ENCODE data around the gene MSI2.

Gene MSI2

GRCh38 chr17:57342963-57343589 lies 86.8 kb downstream of the MSI2 start:
- H3K9me2 ChIP-seq (replicated peaks; ENCODE audit: insufficient read depth, low read length): no peaks in the 10 kb centered on the region
- peaks cover 65% of the 10 kb centered on the region for H3K79me2 ChIP-seq (ENCODE audit: insufficient read depth, low read length)
- H3K9ac ChIP-seq (ENCODE audit: low read length): no peak overlapping the region
- H3K27me3 ChIP-seq (ENCODE audit: low read length): no peaks in the 10 kb centered on the region
- H3K36me3 ChIP-seq (ENCODE audit: low read length): no peaks in the 10 kb centered on the region; the same call in 1 of the 2 replicates
- H3F3A ChIP-seq (ENCODE audit: insufficient read depth): peaks cover under 1% of the 10 kb centered on the region; the same call in 1 of the 2 replicates
- TF ChIP-seq EZH2phosphoT487 (conservative IDR thresholded peaks at IDR 0.05; ENCODE audit: low read length): no peak
- TF ChIP-seq, protein P1, sequence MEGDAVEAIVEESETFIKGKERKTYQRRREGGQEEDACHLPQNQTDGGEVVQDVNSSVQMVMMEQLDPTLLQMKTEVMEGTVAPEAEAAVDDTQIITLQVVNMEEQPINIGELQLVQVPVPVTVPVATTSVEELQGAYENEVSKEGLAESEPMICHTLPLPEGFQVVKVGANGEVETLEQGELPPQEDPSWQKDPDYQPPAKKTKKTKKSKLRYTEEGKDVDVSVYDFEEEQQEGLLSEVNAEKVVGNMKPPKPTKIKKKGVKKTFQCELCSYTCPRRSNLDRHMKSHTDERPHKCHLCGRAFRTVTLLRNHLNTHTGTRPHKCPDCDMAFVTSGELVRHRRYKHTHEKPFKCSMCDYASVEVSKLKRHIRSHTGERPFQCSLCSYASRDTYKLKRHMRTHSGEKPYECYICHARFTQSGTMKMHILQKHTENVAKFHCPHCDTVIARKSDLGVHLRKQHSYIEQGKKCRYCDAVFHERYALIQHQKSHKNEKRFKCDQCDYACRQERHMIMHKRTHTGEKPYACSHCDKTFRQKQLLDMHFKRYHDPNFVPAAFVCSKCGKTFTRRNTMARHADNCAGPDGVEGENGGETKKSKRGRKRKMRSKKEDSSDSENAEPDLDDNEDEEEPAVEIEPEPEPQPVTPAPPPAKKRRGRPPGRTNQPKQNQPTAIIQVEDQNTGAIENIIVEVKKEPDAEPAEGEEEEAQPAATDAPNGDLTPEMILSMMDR (IDR thresholded peaks at IDR 0.05; ENCODE audit: insufficient read depth, low read length, poor library complexity, severe bottlenecking): no peak
- H3K4me3 ChIP-seq (ENCODE audit: insufficient read depth, low read length, poor library complexity, severe bottlenecking): no peak overlapping the region
- H3K9me3 ChIP-seq (ENCODE audit: insufficient read depth, low read length): no peaks in the 10 kb centered on the region
- H4K20me1 ChIP-seq (ENCODE audit: low read depth, low read length): no peaks in the 10 kb centered on the region
- no peak overlapping the region for H2AFZ ChIP-seq (ENCODE audit: low read depth, low read length, severe bottlenecking)
- H3K27ac ChIP-seq (ENCODE audit: low read depth, low read length): no peak overlapping the region
- no peak overlapping the region for H3K4me2 ChIP-seq (ENCODE audit: low read depth, low read length, poor library complexity, severe bottlenecking)

- Histone ChIP-seq H4K20me1 (ENCODE audit: low read depth, low read length) (no peaks in the 10 kb centered on the region), H3K9me2 (replicated peaks; ENCODE audit: insufficient read depth, low read length) (no peaks in the 10 kb centered on the region), H3K79me2 (ENCODE audit: insufficient read depth, low read length) (peaks cover 61% of the 10 kb centered on the region), H3K27me3 (ENCODE audit: low read length) (no peaks in the 10 kb centered on the region), H3K27ac (ENCODE audit: low read depth, low read length) (no peak overlapping the region), H3K9me3 (ENCODE audit: insufficient read depth, low read length) (no peaks in the 10 kb centered on the region), H3K9ac (ENCODE audit: low read length) (no peak overlapping the region), H2AFZ (ENCODE audit: low read depth, low read length, severe bottlenecking) (no peak overlapping the region), H3K4me2 (ENCODE audit: low read depth, low read length, poor library complexity, severe bottlenecking) (no peak overlapping the region), H3K36me3 (ENCODE audit: low read length) (no peaks in the 10 kb centered on the region; the same call in 1 of the 2 replicates), H3K4me3 (ENCODE audit: insufficient read depth, low read length, poor library complexity, severe bottlenecking) (no peak overlapping the region), H3F3A (ENCODE audit: insufficient read depth) (no peaks in the 10 kb centered on the region)
- TF ChIP-seq, protein P1 (IDR thresholded peaks at IDR 0.05; ENCODE audit: insufficient read depth, low read length, poor library complexity, severe bottlenecking): no peak
- TF ChIP-seq EZH2phosphoT487 (conservative IDR thresholded peaks at IDR 0.05; ENCODE audit: low read length): no peak
These were observed 87.4 kb downstream of the MSI2 start for GRCh38 chr17:57343717-57344116.

GRCh38 chr17:57344261-57344660 lies 87.9 kb downstream of the MSI2 start:
- no peaks in the 10 kb centered on the region for H4K20me1 ChIP-seq (ENCODE audit: low read depth, low read length)
- no peaks in the 10 kb centered on the region for H3K27me3 ChIP-seq (ENCODE audit: low read length)
- no peaks in the 10 kb centered on the region for H3F3A ChIP-seq (ENCODE audit: insufficient read depth)
- peaks cover 56% of the 10 kb centered on the region for H3K79me2 ChIP-seq (ENCODE audit: insufficient read depth, low read length)
- H3K36me3 ChIP-seq (ENCODE audit: low read length): no peaks in the 10 kb centered on the region; the same call in 1 of the 2 replicates
- H3K4me3 ChIP-seq (ENCODE audit: insufficient read depth, low read length, poor library complexity, severe bottlenecking): no peak overlapping the region
- no peak overlapping the region for H2AFZ ChIP-seq (ENCODE audit: low read depth, low read length, severe bottlenecking)
- no peak for TF ChIP-seq EZH2phosphoT487 (conservative IDR thresholded peaks at IDR 0.05; ENCODE audit: low read length)
- TF ChIP-seq, protein P1 (IDR thresholded peaks at IDR 0.05; ENCODE audit: insufficient read depth, low read length, poor library complexity, severe bottlenecking): no peak
- H3K9me3 ChIP-seq (ENCODE audit: insufficient read depth, low read length): no peaks in the 10 kb centered on the region
- no peak overlapping the region for H3K4me2 ChIP-seq (ENCODE audit: low read depth, low read length, poor library complexity, severe bottlenecking)
- no peak overlapping the region for H3K9ac ChIP-seq (ENCODE audit: low read length)
- no peaks in the 10 kb centered on the region for H3K9me2 ChIP-seq (replicated peaks; ENCODE audit: insufficient read depth, low read length)
- no peak overlapping the region for H3K27ac ChIP-seq (ENCODE audit: low read depth, low read length)

Data from SU-DHL-6 (cell line).